ENCODE results near the gene ROR2. TPM values are rescaled to one million over a fixed set of nuclear protein-coding genes. Genes with fewer than 3 reads are reported as not detected.

The ROR2 gene
- total and polyA plus RNA-seq, 4 donors: 2.7 to 32.3 (median 9.2) TPM

DNA sequence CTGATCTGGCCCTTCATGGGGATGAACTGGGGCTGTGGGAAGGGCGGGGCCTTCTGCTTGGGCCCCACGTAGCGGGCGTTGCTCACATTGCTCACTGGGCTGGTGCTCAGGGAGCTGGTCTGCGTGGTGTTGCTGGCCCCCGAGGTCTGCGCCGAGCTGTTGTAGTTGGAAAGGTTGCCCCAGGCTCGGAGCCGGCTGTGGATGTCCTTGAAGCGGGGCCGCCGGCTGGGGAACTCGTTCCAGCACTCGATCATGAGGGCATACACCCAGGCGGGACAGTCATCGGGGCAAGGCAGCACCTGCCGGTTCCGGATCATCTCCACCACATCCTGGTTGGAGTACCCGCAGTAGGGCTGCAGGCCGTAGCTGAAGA is 226.0 kb downstream of the ROR2 start:
- ATAC-seq (ENCODE audit: insufficient read depth, low FRiP score): no peak
- WGBS, 2 donors: 91 to 98% methylated on average over 21 of the region's 21 CpGs

DNA sequence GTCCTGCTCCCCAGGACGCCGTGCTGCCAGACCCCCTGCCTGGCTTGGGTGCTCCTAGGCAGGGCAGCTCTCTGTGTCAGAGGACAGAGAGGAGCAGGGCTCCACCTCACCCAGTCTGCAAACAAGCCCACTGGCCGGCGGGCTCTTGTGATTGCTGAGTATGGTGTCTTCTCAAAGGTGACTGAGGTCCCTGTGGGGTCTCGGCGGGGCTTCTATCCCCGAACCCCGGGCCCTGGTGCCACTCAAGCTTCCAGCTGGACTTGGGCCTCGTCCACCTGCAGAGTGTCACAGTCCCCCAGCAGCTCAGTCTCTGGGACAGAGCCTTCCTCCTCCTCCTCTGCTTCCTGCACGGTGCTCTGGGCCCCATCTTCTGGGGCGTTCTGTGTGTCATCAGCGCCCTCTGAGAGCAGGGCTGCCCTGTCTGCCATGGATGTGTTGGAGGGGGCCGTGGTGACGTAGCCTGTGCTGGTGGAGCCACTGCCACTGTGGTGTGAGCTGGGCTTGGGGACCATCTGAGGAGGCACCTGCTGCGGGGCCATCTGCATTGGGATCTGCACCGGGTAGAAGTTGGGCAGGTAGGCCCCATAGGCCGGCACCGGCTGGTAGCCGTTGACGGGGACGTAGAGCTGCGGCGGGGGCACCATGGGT is 226.5 kb downstream of the ROR2 start:
- H3K4me1 ChIP-seq (ENCODE audit: control insufficient read depth in 5 of 5, insufficient read depth in 5 of 5, low read length in 5 of 5): no peaks in the 10 kb centered on the region
- H3K27me3 ChIP-seq (ENCODE audit: control insufficient read depth in 3 of 3, insufficient read depth in 3 of 3, low read length in 2 of 3): no peaks in the 10 kb centered on the region
- TF ChIP-seq, protein P1, sequence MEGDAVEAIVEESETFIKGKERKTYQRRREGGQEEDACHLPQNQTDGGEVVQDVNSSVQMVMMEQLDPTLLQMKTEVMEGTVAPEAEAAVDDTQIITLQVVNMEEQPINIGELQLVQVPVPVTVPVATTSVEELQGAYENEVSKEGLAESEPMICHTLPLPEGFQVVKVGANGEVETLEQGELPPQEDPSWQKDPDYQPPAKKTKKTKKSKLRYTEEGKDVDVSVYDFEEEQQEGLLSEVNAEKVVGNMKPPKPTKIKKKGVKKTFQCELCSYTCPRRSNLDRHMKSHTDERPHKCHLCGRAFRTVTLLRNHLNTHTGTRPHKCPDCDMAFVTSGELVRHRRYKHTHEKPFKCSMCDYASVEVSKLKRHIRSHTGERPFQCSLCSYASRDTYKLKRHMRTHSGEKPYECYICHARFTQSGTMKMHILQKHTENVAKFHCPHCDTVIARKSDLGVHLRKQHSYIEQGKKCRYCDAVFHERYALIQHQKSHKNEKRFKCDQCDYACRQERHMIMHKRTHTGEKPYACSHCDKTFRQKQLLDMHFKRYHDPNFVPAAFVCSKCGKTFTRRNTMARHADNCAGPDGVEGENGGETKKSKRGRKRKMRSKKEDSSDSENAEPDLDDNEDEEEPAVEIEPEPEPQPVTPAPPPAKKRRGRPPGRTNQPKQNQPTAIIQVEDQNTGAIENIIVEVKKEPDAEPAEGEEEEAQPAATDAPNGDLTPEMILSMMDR (IDR thresholded peaks at IDR 0.05; ENCODE audit: control extremely low read depth, extremely low read depth): no peak
- H3K9ac ChIP-seq (ENCODE audit: insufficient read depth in 1 of 2, low read length in 2 of 2): no peak overlapping the region
- 81 to 86% methylated on average over 23 of the region's 23 CpGs for WGBS, 2 donors
- H3K4me3 ChIP-seq: no peak overlapping the region
- H3K36me3 ChIP-seq (ENCODE audit: control insufficient read depth in 4 of 4, insufficient read depth in 4 of 4, low read length in 4 of 4): peaks cover 0 to 23% (median 6%) of the 10 kb centered on the region in 4 donors
- no peak for DNase-seq
- H3K9me3 ChIP-seq (ENCODE audit: control insufficient read depth in 4 of 4, insufficient read depth in 3 of 4, low read length in 3 of 4): peaks cover 0 to 4% (median 0%) of the 10 kb centered on the region in 4 donors
- no peak for ATAC-seq (ENCODE audit: insufficient read depth, low FRiP score)
- H3K27ac ChIP-seq (ENCODE audit: low read depth in 1 of 2, low read length in 1 of 2): no peak overlapping the region

More for the DNA sequence above, 226.0 kb downstream of the ROR2 start:
- Histone ChIP-seq H3K27ac (ENCODE audit: low read depth in 1 of 2, low read length in 1 of 2) (no peak overlapping the region), H3K9ac (ENCODE audit: insufficient read depth in 1 of 2, low read length in 2 of 2) (no peak overlapping the region), H3K4me3 (no peak overlapping the region), H3K9me3 (ENCODE audit: control insufficient read depth in 4 of 4, insufficient read depth in 3 of 4, low read length in 3 of 4) (peaks cover 0 to 4% (median 0%) of the 10 kb centered on the region in 4 donors), H3K36me3 (ENCODE audit: control insufficient read depth in 4 of 4, insufficient read depth in 4 of 4, low read length in 4 of 4) (peaks cover 0 to 23% (median 7%) of the 10 kb centered on the region in 4 donors), H3K27me3 (ENCODE audit: control insufficient read depth in 3 of 3, insufficient read depth in 3 of 3, low read length in 2 of 3) (no peaks in the 10 kb centered on the region), H3K4me1 (ENCODE audit: control insufficient read depth in 5 of 5, insufficient read depth in 5 of 5, low read length in 5 of 5) (no peaks in the 10 kb centered on the region)
- no peak for DNase-seq
- TF ChIP-seq, protein P1 (IDR thresholded peaks at IDR 0.05; ENCODE audit: control extremely low read depth, extremely low read depth): no peak

DNA sequence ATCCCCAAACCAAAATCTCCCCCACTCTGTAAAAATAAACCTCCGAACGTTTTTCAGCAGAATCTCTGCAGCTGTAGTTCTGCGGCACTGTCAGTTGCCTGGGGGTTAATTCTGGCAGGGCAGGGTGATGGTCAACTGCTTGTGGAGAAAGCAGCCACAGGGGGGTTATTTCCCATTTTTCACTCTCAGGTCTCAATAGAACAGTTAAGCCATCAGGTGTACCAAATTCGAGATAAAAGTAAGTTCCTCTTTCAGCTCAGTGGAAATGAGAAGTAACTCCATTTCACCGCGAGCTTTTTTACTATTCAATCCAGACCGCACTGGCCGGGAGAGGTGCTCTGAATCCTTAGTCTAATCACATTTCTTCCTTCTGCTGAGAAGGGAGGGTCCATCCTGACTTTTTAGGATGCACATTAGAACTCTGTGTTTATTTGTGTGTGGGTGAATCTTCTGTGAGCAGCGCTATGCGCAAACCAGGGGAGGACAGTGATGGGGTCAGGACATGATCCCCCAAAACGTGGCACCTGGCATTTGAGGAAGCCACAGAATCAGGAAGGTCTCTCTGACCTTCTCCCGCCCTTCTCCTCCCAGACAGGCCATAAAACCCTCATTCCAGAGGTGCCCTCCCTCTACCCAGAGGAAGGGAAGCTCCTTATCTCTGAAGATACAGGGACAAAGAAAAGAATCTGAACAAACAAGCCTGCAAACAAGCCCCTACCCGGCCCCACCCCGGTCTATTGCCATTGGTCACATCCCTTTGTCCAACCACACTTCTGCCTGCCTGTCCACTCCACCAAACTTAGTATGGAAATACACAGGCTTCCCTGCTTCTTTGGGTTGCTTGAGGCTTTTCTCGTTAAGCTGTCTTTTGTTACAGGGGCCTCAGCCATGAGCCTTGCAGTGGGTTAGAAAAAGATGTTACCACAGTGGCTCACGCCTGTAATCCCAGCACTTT is 229.0 kb downstream of the ROR2 start:
- H3K36me3 ChIP-seq (ENCODE audit: control insufficient read depth in 4 of 4, insufficient read depth in 4 of 4, low read length in 4 of 4): peaks cover 0 to 18% (median 2%) of the 10 kb centered on the region in 4 donors
- WGBS, 2 donors: 40 to 55% methylated on average over 16 of the region's 16 CpGs
- H3K9me3 ChIP-seq (ENCODE audit: control insufficient read depth in 4 of 4, insufficient read depth in 3 of 4, low read length in 3 of 4): peaks cover 0 to 6% (median 0%) of the 10 kb centered on the region in 4 donors
- no peaks in the 10 kb centered on the region for H3K4me1 ChIP-seq (ENCODE audit: control insufficient read depth in 5 of 5, insufficient read depth in 5 of 5, low read length in 5 of 5)
- TF ChIP-seq, protein P1 (IDR thresholded peaks at IDR 0.05; ENCODE audit: control extremely low read depth, extremely low read depth): no peak
- no peaks in the 10 kb centered on the region for H3K27me3 ChIP-seq (ENCODE audit: control insufficient read depth in 3 of 3, insufficient read depth in 3 of 3, low read length in 2 of 3)
- DNase-seq (no peak), ATAC-seq (ENCODE audit: insufficient read depth, low FRiP score) (no peak)
- H3K9ac ChIP-seq (ENCODE audit: insufficient read depth in 1 of 2, low read length in 2 of 2): no peak overlapping the region
- H3K4me3 ChIP-seq: no peak overlapping the region
- H3K27ac ChIP-seq (ENCODE audit: low read depth in 1 of 2, low read length in 1 of 2): no peak overlapping the region

Data from lung (tissue), 12 donors.